Central memory CD8-positive, alpha-beta T cell (primary cell): ENCODE data around the gene SLC23A3.

Source experiments
- ATAC-seq: fragments of 150-1000 bp; cut with Tn5 transposase; replicated peaks from 2 replicates; pipeline ENCODE4 v1.10.0; 2022; ENCODE audit warnings: mild to moderate bottlenecking, moderate FRiP score, moderate number of reproducible peaks; ENCODE audit not compliant: poor library complexity, severe bottlenecking; ENCODE audit errors: extremely low read depth
- DNase-seq, 2 donors: peaks; one replicate each; pipeline ENCODE4 v3.0.0; 2021; ENCODE audit warnings: low spot score in 2 of 2
- H3K27ac Mint-ChIP-seq: one replicate; pipeline ENCODE4 v1.8.0; 2022; ENCODE audit warnings: low read depth, mild to moderate bottlenecking, moderate library complexity, mixed read lengths
- H3K27me3 Mint-ChIP-seq: one replicate; pipeline ENCODE4 v1.8.0; 2022; ENCODE audit warnings: mixed read lengths
- H3K36me3 Mint-ChIP-seq: one replicate; pipeline ENCODE4 v1.8.0; 2022; ENCODE audit warnings: mild to moderate bottlenecking, moderate library complexity, mixed read lengths; ENCODE audit not compliant: insufficient read depth
- H3K4me1 Mint-ChIP-seq: one replicate; pipeline ENCODE4 v1.8.0; 2022; ENCODE audit warnings: mixed read lengths
- H3K4me3 Mint-ChIP-seq: one replicate; pipeline ENCODE4 v1.8.0; 2022; ENCODE audit warnings: mild to moderate bottlenecking, moderate library complexity, mixed read lengths
- H3K9me3 Mint-ChIP-seq: one replicate; pipeline ENCODE4 v1.8.0; 2022; ENCODE audit warnings: mixed read lengths

SLC23A3 gene

GRCh38 chr2:219198974-219199373, 29.1 kb upstream of the SLC23A3 start:
- Mint-ChIP-seq H3K27ac (no peak overlapping the region), H3K36me3 (peaks cover 3% of the 10 kb centered on the region), H3K4me3 (no peak overlapping the region), H3K27me3 (peaks cover 14% of the 10 kb centered on the region), H3K4me1 (peaks cover 8% of the 10 kb centered on the region), H3K9me3 (no peaks in the 10 kb centered on the region)
- DNase-seq (no peak), ATAC-seq (no peak)

GRCh38 chr2:219197388-219197787, 27.6 kb upstream of the SLC23A3 start:
- Mint-ChIP-seq H3K4me3 (no peak overlapping the region), H3K27ac (no peak overlapping the region), H3K9me3 (no peaks in the 10 kb centered on the region), H3K36me3 (peaks cover 3% of the 10 kb centered on the region), H3K27me3 (peaks cover 14% of the 10 kb centered on the region), H3K4me1 (peaks cover 8% of the 10 kb centered on the region)
- ATAC-seq, result no peak
- DNase-seq, result no peak

GRCh38 chr2:219186754-219187456, 17.1 kb upstream of the SLC23A3 start:
- Mint-ChIP-seq H3K27me3 (no peaks in the 10 kb centered on the region), H3K36me3 (peaks cover 18% of the 10 kb centered on the region), H3K27ac (peak overlapping the region; percentile 63), H3K9me3 (no peaks in the 10 kb centered on the region), H3K4me1 (peaks cover 31% of the 10 kb centered on the region), H3K4me3 (no peak overlapping the region)
- no peak for ATAC-seq
- no peak for DNase-seq

- peak overlapping the region; percentile 72 for H3K27ac Mint-ChIP-seq
These were observed 14.3 kb upstream of the SLC23A3 start for GRCh38 chr2:219184121-219184520.

GRCh38 chr2:219183151-219183772, 13.4 kb upstream of the SLC23A3 start:
- DNase-seq (no peak), ATAC-seq (no peak)
- Mint-ChIP-seq H3K4me3 (no peak overlapping the region), H3K9me3 (no peaks in the 10 kb centered on the region), H3K27me3 (no peaks in the 10 kb centered on the region), H3K36me3 (peaks cover 38% of the 10 kb centered on the region), H3K27ac (peak overlapping the region; percentile 72), H3K4me1 (peaks cover 56% of the 10 kb centered on the region)

More at GRCh38 chr2:219184121-219184520, 14.3 kb upstream of the SLC23A3 start:
- no peaks in the 10 kb centered on the region for H3K9me3 Mint-ChIP-seq
- no peaks in the 10 kb centered on the region for H3K27me3 Mint-ChIP-seq
- H3K36me3 Mint-ChIP-seq, result peaks cover 33% of the 10 kb centered on the region
- DNase-seq (no peak), ATAC-seq (no peak)
- peaks cover 55% of the 10 kb centered on the region for H3K4me1 Mint-ChIP-seq
- H3K4me3 Mint-ChIP-seq, result no peak overlapping the region

- Mint-ChIP-seq H3K4me3 (no peak overlapping the region), H3K4me1 (peaks cover 59% of the 10 kb centered on the region), H3K36me3 (peaks cover 44% of the 10 kb centered on the region), H3K9me3 (no peaks in the 10 kb centered on the region), H3K27ac (peak overlapping the region; percentile 72), H3K27me3 (no peaks in the 10 kb centered on the region)
- DNase-seq, result no peak
- no peak for ATAC-seq
These were observed 12.7 kb upstream of the SLC23A3 start for GRCh38 chr2:219182331-219183150.

- Mint-ChIP-seq H3K36me3 (peaks cover 52% of the 10 kb centered on the region), H3K4me3 (no peak overlapping the region), H3K27ac (no peak overlapping the region), H3K27me3 (no peaks in the 10 kb centered on the region), H3K9me3 (no peaks in the 10 kb centered on the region), H3K4me1 (peaks cover 60% of the 10 kb centered on the region)
- DNase-seq, result no peak
- no peak for ATAC-seq
These were observed 11.7 kb upstream of the SLC23A3 start for GRCh38 chr2:219181531-219181930.

GRCh38 chr2:219180961-219181360, 11.1 kb upstream of the SLC23A3 start:
- DNase-seq (no peak), ATAC-seq (no peak)
- no peaks in the 10 kb centered on the region for H3K9me3 Mint-ChIP-seq
- H3K27ac Mint-ChIP-seq, result no peak overlapping the region
- peaks cover 60% of the 10 kb centered on the region for H3K4me1 Mint-ChIP-seq
- H3K27me3 Mint-ChIP-seq, result no peaks in the 10 kb centered on the region
- peaks cover 51% of the 10 kb centered on the region for H3K36me3 Mint-ChIP-seq
- H3K4me3 Mint-ChIP-seq, result no peak overlapping the region

GRCh38 chr2:219179601-219180465, 10.0 kb upstream of the SLC23A3 start:
- H3K27ac Mint-ChIP-seq, result peak overlapping the region; percentile 50
- peaks cover 62% of the 10 kb centered on the region for H3K4me1 Mint-ChIP-seq
- no peaks in the 10 kb centered on the region for H3K9me3 Mint-ChIP-seq
- no peak for ATAC-seq
- H3K36me3 Mint-ChIP-seq, result peaks cover 51% of the 10 kb centered on the region
- peak overlapping the region; percentile 79 for H3K4me3 Mint-ChIP-seq
- DNase-seq, result no peak
- no peaks in the 10 kb centered on the region for H3K27me3 Mint-ChIP-seq

GRCh38 chr2:219178377-219179175, 8.7 kb upstream of the SLC23A3 start:
- ATAC-seq, result no peak
- DNase-seq, result peak in 1 of 2 donors; percentile 34
- peak overlapping the region; percentile 99 for H3K27ac Mint-ChIP-seq
- H3K4me1 Mint-ChIP-seq, result peaks cover 64% of the 10 kb centered on the region
- H3K9me3 Mint-ChIP-seq, result no peaks in the 10 kb centered on the region
- no peaks in the 10 kb centered on the region for H3K27me3 Mint-ChIP-seq
- H3K36me3 Mint-ChIP-seq, result peaks cover 52% of the 10 kb centered on the region
- peak overlapping the region; percentile 79 for H3K4me3 Mint-ChIP-seq

GRCh38 chr2:219177552-219178376, 7.9 kb upstream of the SLC23A3 start, which contains the start of gene RETREG2:
Gene RETREG2 (plus strand): TSS chr2:219178275. CDS start chr2:219178353, 78 bp downstream.
- DNase-seq (peak; percentile 71), ATAC-seq (peak; percentile 55)
- Mint-ChIP-seq H3K27me3 (no peaks in the 10 kb centered on the region), H3K36me3 (peaks cover 49% of the 10 kb centered on the region), H3K9me3 (no peaks in the 10 kb centered on the region), H3K27ac (peak within 1 kb of the TSS; percentile 99), H3K4me3 (peak within 1 kb of the TSS; percentile 79), H3K4me1 (peaks cover 61% of the 10 kb centered on the region)
